PC-9 (cell line): ENCODE data around the gene CUX1. TPM values are rescaled to one million over a fixed set of nuclear protein-coding genes. Genes with fewer than 3 reads are reported as not detected.

Source experiments
- BruUV-seq: library from RNA; stranded (reverse); fragments of 400-500 nt; replicated peaks from 2 replicates; lab custom pipeline; 2021; lab: Mats Ljungman, UMichigan
- CTCF ChIA-PET: fragments of 300-600 bp; sonication (Branson Sonifier 250); formaldehyde crosslinking; loops from one replicate; lab custom pipeline; 2022; ENCODE audit warnings: antibody characterized with exemption; lab: Charles Lee
- POLR2A ChIA-PET: fragments of 300-600 bp; sonication (Branson Sonifier 250); formaldehyde crosslinking; loops from one replicate; lab custom pipeline; 2022; ENCODE audit warnings: antibody characterized with exemption; ENCODE audit not compliant: unreplicated experiment; lab: Charles Lee
- DNase-seq, 2 experiments: peaks; one replicate each; pipeline versions ENCODE4 v3.0.0 to v3.0.0-alpha.2; 2015 to 2022; ENCODE audit warnings: mixed read lengths in 1 of 2
- H2AFZ ChIP-seq: fragments of 200-600 bp; sonication (generic); 2 replicates; pipeline ENCODE4 v1.8.1; 2017; ENCODE audit warnings: antibody characterized with exemption
- H3F3A ChIP-seq: fragments of 200-600 bp; sonication (generic); 2 replicates; pipeline ENCODE4 v1.8.1; 2017; ENCODE audit warnings: antibody characterized with exemption, mild to moderate bottlenecking, low read depth; ENCODE audit not compliant: insufficient read depth
- H3K27ac ChIP-seq: fragments of 200-600 bp; sonication (generic); 2 replicates; pipeline ENCODE4 v1.6.1; 2016; ENCODE audit warnings: mixed run types
- H3K27me3 ChIP-seq: fragments of 200-600 bp; sonication (generic); 2 replicates; pipeline ENCODE4 v1.6.1; 2016; ENCODE audit warnings: low read depth, mixed run types; ENCODE audit not compliant: insufficient read depth
- H3K36me3 ChIP-seq: fragments of 200-600 bp; sonication (generic); 2 replicates; pipeline ENCODE4 v1.6.1; 2016; ENCODE audit warnings: low read depth, mixed run types
- H3K4me1 ChIP-seq: fragments of 200-600 bp; sonication (generic); replicated peaks from 2 replicates; pipeline ENCODE4 v1.6.1; 2016; ENCODE audit warnings: mixed run types; ENCODE audit not compliant: insufficient read depth
- H3K4me2 ChIP-seq: fragments of 200-600 bp; sonication (generic); 2 replicates; pipeline ENCODE4 v1.6.1; 2017; ENCODE audit warnings: mixed run types
- H3K4me3 ChIP-seq: fragments of 200-600 bp; sonication (generic); 2 replicates; pipeline ENCODE4 v1.6.1; 2016; ENCODE audit warnings: mixed run types
- H3K79me2 ChIP-seq: fragments of 200-600 bp; sonication (generic); 2 replicates; pipeline ENCODE4 v1.6.1; 2017; ENCODE audit warnings: low read depth, mixed run types
- H3K9me2 ChIP-seq: fragments of 200-600 bp; sonication (generic); 2 replicates; pipeline ENCODE4 v1.8.1; 2017; ENCODE audit warnings: mild to moderate bottlenecking; ENCODE audit not compliant: insufficient read depth
- H3K9me3 ChIP-seq: fragments of 200-600 bp; sonication (generic); 2 replicates; pipeline ENCODE4 v1.8.1; 2016; ENCODE audit warnings: low read depth; ENCODE audit not compliant: insufficient read depth
- H4K20me1 ChIP-seq: fragments of 200-600 bp; sonication (generic); 2 replicates; pipeline ENCODE4 v1.8.1; 2017; ENCODE audit not compliant: insufficient read depth
- EZH2 ChIP-seq: fragments of 200-600 bp; sonication (generic); IDR thresholded peaks from 2 replicates; pipeline ENCODE4 v1.8.0; 2017; ENCODE audit warnings: antibody characterized with exemption, low read depth
- intact Hi-C: fragments of 100-400 bp; cut with micrococcal nuclease; formaldehyde crosslinking; loops from one replicate; pipeline ENCODE4 v1.10.0; 2022; ENCODE audit not compliant: unreplicated experiment
- total RNA-seq: library from RNA; stranded (reverse); gene quantifications from 2 replicates; pipeline ENCODE4 v1.2.3, GENCODE V29; 2021
- TF ChIP-seq, protein P1 (sequence below): fragments of 200-600 bp; sonication (generic); conservative IDR thresholded peaks from 2 replicates; pipeline ENCODE4 v1.6.1; 2017; ENCODE audit warnings: mixed run types, antibody characterized with exemption, mild to moderate bottlenecking, moderate library complexity

Gene CUX1
- total RNA-seq, 1 experiment from 2014 or later = 83.3 TPM

GRCh38 chr7:102195361-102195760, 377.9 kb downstream of the CUX1 start:
- DNase-seq = no peak
- Histone ChIP-seq H3K79me2 (no peaks in the 10 kb centered on the region), H3K9me3 (no peaks in the 10 kb centered on the region), H2AFZ (no peak overlapping the region), H3K4me1 (no peaks in the 10 kb centered on the region), H4K20me1 (no peaks in the 10 kb centered on the region), H3K4me2 (no peak overlapping the region), H3K4me3 (no peak overlapping the region), H3K9me2 (no peaks in the 10 kb centered on the region), H3F3A (no peaks in the 10 kb centered on the region), H3K27ac (no peak overlapping the region), H3K36me3 (no peaks in the 10 kb centered on the region), H3K27me3 (no peaks in the 10 kb centered on the region)
- CTCF ChIA-PET = no interaction called here
- POLR2A ChIA-PET = no interaction called here
- intact Hi-C loops = no loop called here
- no TSS peak for BruUV-seq
- TF ChIP-seq EZH2 = no peak
- TF ChIP-seq, protein P1, sequence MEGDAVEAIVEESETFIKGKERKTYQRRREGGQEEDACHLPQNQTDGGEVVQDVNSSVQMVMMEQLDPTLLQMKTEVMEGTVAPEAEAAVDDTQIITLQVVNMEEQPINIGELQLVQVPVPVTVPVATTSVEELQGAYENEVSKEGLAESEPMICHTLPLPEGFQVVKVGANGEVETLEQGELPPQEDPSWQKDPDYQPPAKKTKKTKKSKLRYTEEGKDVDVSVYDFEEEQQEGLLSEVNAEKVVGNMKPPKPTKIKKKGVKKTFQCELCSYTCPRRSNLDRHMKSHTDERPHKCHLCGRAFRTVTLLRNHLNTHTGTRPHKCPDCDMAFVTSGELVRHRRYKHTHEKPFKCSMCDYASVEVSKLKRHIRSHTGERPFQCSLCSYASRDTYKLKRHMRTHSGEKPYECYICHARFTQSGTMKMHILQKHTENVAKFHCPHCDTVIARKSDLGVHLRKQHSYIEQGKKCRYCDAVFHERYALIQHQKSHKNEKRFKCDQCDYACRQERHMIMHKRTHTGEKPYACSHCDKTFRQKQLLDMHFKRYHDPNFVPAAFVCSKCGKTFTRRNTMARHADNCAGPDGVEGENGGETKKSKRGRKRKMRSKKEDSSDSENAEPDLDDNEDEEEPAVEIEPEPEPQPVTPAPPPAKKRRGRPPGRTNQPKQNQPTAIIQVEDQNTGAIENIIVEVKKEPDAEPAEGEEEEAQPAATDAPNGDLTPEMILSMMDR = no peak

- ChIA-PET POLR2A (interaction anchor here (0.5 kb wide), 1 partner anchor 28 kb away, joined by 31 read pairs; no protein-coding TSS in a partner anchor), CTCF (no interaction called here)
- Histone ChIP-seq H3K9me3 (no peaks in the 10 kb centered on the region), H3K9me2 (no peaks in the 10 kb centered on the region), H4K20me1 (no peaks in the 10 kb centered on the region), H3K4me3 (no peak overlapping the region), H3K36me3 (no peaks in the 10 kb centered on the region), H3K79me2 (no peaks in the 10 kb centered on the region), H2AFZ (no peak overlapping the region), H3K27ac (no peak overlapping the region), H3F3A (no peaks in the 10 kb centered on the region), H3K4me1 (no peaks in the 10 kb centered on the region), H3K4me2 (no peak overlapping the region), H3K27me3 (no peaks in the 10 kb centered on the region)
- no TSS peak for BruUV-seq
- no peak for DNase-seq
- intact Hi-C loops = no loop called here
- no peak for TF ChIP-seq EZH2
- TF ChIP-seq, protein P1 = no peak
Observed at GRCh38 chr7:102196028-102196427, 378.6 kb downstream of the CUX1 start.

- no peak overlapping the region for H3K4me2 ChIP-seq
- H2AFZ ChIP-seq = no peak overlapping the region
- no peaks in the 10 kb centered on the region for H3K36me3 ChIP-seq
- TF ChIP-seq, protein P1 = no peak
- TF ChIP-seq EZH2 = no peak
- H3K9me2 ChIP-seq = no peaks in the 10 kb centered on the region
- H3K4me1 ChIP-seq = no peaks in the 10 kb centered on the region
- no peak for DNase-seq
- ChIA-PET CTCF (no interaction called here), POLR2A (no interaction called here)
- no peaks in the 10 kb centered on the region for H4K20me1 ChIP-seq
- no peaks in the 10 kb centered on the region for H3F3A ChIP-seq
- no peak overlapping the region for H3K27ac ChIP-seq
- intact Hi-C loops = no loop called here
- H3K9me3 ChIP-seq = no peaks in the 10 kb centered on the region
- no peaks in the 10 kb centered on the region for H3K79me2 ChIP-seq
- no TSS peak for BruUV-seq
- H3K27me3 ChIP-seq = no peaks in the 10 kb centered on the region
- H3K4me3 ChIP-seq = no peak overlapping the region
Observed at GRCh38 chr7:102197161-102197560, 379.7 kb downstream of the CUX1 start.
